HG03457 (cell line): ENCODE data around the gene ATG2B.

ENCODE experiments used
- ATAC-seq: cut with Tn5 transposase; IDR thresholded peaks from one replicate; pipeline ENCODE4 v1.9.1; 2021; ENCODE audit warnings: moderate number of reproducible peaks; ENCODE audit not compliant: unreplicated experiment

Gene ATG2B

GRCh38 chr14:96229315-96229714, 133.8 kb downstream of the ATG2B start:
- ATAC-seq: no peak
